ENCODE data around the gene OSBP2.

Gene OSBP2

DNA sequence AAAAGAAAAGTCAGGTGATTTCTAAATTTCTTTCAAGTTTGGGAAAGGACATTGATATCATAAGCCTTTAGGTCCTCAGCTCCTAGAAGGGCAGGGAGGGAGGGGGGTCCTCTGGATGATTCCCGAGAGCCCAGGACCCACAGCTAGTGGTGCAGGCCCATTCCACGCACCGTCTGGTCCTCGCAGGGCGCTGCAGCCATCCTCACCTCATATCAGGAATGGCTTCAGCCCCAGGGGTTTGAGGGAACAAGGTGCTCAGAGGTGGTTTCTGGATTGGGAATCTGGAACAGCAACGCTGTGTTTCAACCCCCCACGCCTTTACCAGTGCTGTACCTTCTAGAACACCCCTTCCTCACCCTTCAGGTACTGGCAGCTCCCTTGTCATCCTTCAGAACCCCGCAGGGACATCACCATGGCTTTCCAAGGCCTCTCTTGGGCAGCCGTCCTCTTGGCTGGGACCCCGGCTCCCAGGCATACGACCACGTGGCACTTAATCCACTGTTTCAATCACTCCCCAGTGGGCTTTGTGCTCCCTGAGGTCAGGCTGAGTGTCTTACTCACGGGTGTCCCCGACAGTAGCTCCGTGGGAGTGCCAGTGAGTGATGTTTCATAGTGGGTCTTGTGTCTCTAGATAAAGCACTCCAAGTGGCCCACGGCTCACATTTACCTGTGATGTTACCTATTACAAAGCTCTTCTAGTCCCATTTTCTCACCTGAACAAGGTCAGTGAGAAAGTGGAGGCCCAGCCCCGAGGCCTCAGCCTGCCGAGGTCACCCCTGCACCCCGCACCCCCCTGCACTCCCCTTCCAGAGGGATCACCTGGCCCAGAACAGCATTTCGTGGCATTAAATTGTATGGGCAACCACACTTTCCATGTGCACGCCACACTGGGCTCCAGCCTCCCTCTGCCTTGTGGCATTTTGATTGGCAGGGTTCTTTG lies 180.0 kb downstream of the OSBP2 start:
- TF ChIP-seq, protein P1, sequence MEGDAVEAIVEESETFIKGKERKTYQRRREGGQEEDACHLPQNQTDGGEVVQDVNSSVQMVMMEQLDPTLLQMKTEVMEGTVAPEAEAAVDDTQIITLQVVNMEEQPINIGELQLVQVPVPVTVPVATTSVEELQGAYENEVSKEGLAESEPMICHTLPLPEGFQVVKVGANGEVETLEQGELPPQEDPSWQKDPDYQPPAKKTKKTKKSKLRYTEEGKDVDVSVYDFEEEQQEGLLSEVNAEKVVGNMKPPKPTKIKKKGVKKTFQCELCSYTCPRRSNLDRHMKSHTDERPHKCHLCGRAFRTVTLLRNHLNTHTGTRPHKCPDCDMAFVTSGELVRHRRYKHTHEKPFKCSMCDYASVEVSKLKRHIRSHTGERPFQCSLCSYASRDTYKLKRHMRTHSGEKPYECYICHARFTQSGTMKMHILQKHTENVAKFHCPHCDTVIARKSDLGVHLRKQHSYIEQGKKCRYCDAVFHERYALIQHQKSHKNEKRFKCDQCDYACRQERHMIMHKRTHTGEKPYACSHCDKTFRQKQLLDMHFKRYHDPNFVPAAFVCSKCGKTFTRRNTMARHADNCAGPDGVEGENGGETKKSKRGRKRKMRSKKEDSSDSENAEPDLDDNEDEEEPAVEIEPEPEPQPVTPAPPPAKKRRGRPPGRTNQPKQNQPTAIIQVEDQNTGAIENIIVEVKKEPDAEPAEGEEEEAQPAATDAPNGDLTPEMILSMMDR (IDR thresholded peaks at IDR 0.05; ENCODE audit: insufficient read depth, low read depth, low read length, missing control alignments) = no peak
- no peak overlapping the region for H3K4me3 ChIP-seq (ENCODE audit: low read depth, low read length)
- no peak for DNase-seq (ENCODE audit: low read depth)

DNA sequence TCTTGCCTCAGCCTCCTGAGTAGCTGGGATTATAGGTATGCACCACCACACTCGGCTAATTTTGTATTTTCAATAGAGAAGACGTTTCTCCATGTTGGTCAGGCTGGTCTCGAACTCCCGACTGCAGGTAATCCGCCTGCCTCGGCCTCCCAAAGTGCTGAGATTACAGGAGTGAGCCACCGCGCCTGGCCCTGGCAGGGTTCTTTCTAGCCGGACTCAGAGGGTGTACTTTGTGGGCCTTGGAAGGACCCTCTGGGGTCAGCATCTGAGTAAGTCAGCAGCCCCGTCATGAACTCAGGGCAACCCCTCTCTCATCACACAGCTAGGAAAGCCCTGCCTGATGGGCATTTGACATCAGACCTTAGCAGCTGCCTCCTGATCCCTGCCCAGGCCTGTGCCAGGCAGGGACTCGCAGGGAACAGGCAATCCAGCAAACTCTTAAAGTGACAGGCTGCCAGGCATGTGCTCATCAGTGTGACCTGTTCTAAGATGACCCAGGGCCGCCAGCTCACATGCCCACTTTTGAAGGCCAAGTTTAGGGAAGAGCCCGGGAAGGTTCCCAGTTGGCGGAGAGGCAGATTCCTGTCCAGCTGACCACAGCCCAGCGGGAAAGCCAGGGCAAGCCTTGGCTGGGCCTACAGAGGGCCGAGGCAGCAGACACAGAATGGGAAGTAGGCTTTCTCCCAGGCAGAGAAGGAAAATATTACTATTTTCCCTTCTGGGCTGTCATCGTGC lies 181.0 kb downstream of the OSBP2 start:
- DNase-seq (ENCODE audit: low read depth) = no peak
- TF ChIP-seq, protein P1 (IDR thresholded peaks at IDR 0.05; ENCODE audit: insufficient read depth, low read depth, low read length, missing control alignments) = no peak
- H3K4me3 ChIP-seq (ENCODE audit: low read depth, low read length) = no peak overlapping the region

DNA sequence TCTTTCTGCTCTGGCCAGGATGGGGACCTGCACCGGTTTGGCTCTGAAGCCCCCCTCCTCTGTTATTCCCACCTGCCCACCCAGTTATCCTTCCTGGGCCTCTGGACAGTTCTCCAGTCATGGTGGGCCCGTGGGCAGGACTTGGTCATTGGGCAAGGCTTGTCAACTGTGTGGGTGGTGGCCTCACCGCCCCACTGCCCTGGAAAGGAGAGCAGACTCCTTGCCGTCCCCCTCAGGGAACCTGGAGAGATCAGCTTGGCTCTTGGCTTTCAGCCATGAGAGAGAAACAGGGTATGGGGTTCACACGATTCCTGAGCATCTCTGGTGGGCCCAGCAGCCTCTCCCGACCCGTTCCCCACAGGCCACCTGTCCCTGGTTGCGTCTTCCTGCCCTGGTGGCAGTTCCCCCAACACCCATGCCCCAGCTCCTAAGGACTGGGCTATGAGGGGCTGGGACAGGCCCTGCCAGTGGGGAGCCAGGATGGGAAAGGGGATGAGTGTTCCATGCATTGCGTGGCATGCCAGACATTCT lies 181.6 kb downstream of the OSBP2 start:
- no peak for DNase-seq (ENCODE audit: low read depth)

DNA sequence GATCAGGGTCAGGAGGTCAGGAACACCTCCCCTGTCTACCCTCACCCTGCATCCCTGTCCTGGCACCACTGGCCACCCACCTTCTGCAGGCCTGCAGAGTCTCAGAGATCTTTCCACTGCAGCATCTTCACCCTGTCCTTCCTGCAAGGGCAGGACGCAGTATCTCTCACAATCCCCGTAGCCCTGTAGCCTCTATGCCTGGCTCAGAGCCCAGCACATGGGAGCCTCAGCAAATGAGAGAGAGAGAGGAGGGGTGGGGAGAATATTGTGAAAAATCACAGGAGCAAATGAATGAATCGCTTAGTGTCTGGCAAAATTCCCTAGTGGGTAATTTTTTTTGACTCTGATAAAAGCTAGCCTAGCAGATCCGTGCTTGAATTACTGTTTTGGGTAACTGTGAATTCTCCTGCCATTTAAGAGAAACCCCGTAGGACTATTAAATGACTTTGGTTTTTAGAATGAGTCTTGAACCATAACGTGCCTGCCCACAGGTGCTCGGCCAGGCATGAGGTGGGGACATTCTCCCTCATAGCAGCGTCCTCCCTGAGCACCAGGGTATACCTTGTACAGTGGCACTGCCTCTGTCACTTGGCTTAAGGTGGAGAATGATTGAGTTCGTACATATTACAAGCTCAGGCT lies 182.4 kb downstream of the OSBP2 start:
- H3K4me3 ChIP-seq (ENCODE audit: low read depth, low read length) = no peak overlapping the region
- no peak for DNase-seq (ENCODE audit: low read depth)
- TF ChIP-seq, protein P1 (IDR thresholded peaks at IDR 0.05; ENCODE audit: insufficient read depth, low read depth, low read length, missing control alignments) = no peak

More for the DNA sequence above, 181.6 kb downstream of the OSBP2 start:
- H3K4me3 ChIP-seq (ENCODE audit: low read depth, low read length) = no peak overlapping the region
- TF ChIP-seq, protein P1 (IDR thresholded peaks at IDR 0.05; ENCODE audit: insufficient read depth, low read depth, low read length, missing control alignments) = no peak

DNA sequence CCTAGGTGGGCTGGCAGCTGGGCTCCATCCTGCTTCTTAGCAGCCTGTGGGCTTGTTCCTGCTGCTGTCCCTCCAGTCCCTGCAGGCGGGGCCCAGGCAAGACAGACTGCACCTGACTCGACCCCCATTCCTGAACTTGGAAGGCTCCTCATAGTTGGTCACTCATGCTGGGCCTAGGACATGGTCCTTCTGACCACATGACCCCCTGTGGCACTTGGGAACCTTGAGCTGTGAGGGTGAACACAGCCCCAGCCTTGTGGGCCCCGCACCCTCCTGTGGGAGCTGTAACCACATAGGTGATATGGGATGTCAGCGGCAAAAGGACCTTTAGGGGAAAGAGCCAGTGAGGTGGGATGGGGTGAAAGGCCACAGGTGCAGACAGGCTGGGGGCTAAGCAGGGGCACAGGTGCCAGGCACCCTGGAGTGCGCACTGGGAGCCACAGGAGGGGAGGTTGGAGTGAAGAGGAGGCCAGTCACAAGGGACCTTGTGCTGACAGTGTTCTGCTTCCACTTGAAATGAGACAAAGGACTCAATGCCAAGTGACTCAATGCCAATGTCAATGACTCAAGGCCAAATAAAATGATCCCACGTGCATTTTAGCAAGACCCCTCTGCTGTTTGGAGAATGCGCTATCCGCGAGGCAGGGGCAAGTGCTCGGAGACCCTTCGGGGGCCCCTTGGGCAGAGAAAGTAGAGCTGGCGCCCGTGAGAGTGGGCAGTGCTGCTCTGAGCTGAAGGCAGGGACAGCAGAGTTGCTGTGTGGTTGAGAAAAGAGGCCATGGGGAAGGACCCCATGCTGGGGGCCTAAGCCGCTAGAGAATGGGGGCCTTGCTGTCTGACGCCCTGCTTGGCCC lies 183.2 kb downstream of the OSBP2 start:
- no peak for DNase-seq (ENCODE audit: low read depth)
- H3K4me3 ChIP-seq (ENCODE audit: low read depth, low read length) = no peak overlapping the region
- TF ChIP-seq, protein P1 (IDR thresholded peaks at IDR 0.05; ENCODE audit: insufficient read depth, low read depth, low read length, missing control alignments) = no peak
